Smooth muscle cell (in vitro differentiated cells): ENCODE results near the gene DNAJB7. TPM values are rescaled to one million over a fixed set of nuclear protein-coding genes. Genes with fewer than 3 reads are reported as not detected.
"Not testable (repeated sequence)": the region's sequence is repeated elsewhere in the genome, so short reads cannot be mapped to it uniquely, and the experiment has no call there.

Experiments
- DNase-seq: peaks from one replicate; lab custom pipeline; 2025; ENCODE audit not compliant: unreplicated experiment; lab: John Stamatoyannopoulos, UW
- H2AFZ ChIP-seq: fragments of 200-600 bp; sonication (generic); 2 replicates; pipeline ENCODE4 v1.6.0; 2016; ENCODE audit warnings: antibody characterized with exemption, low read depth, mild to moderate bottlenecking
- H3F3A ChIP-seq: fragments of 200-600 bp; sonication (generic); 2 replicates; pipeline ENCODE4 v1.6.0; 2017; ENCODE audit warnings: antibody characterized with exemption, low read depth
- H3K27ac ChIP-seq: fragments of 200-600 bp; sonication (generic); 2 replicates; pipeline ENCODE4 v1.5.1; 2016; ENCODE audit warnings: low read depth, mild to moderate bottlenecking
- H3K27me3 ChIP-seq: fragments of 200-600 bp; sonication (generic); 2 replicates; pipeline ENCODE4 v1.6.1; 2016; ENCODE audit warnings: low read depth, mild to moderate bottlenecking
- H3K36me3 ChIP-seq: fragments of 200-600 bp; sonication (generic); 2 replicates; pipeline ENCODE4 v1.5.1; 2016; ENCODE audit warnings: low read depth
- H3K4me1 ChIP-seq: fragments of 200-600 bp; sonication (generic); 2 replicates; pipeline ENCODE4 v1.5.1; 2016; ENCODE audit warnings: low read depth
- H3K4me2 ChIP-seq: fragments of 200-600 bp; sonication (generic); 2 replicates; pipeline ENCODE4 v1.6.0; 2016; ENCODE audit warnings: mild to moderate bottlenecking
- H3K4me3 ChIP-seq: fragments of 200-600 bp; sonication (generic); 2 replicates; pipeline ENCODE4 v1.5.1; 2016; ENCODE audit warnings: mild to moderate bottlenecking
- H3K79me2 ChIP-seq: fragments of 200-600 bp; sonication (generic); 2 replicates; pipeline ENCODE4 v1.6.0; 2016; ENCODE audit warnings: low read depth, mild to moderate bottlenecking
- H3K9ac ChIP-seq: fragments of 200-600 bp; sonication (generic); 2 replicates; pipeline ENCODE4 v1.6.0; 2016; ENCODE audit warnings: low read depth
- H3K9me3 ChIP-seq: fragments of 200-600 bp; sonication (generic); replicated peaks from 2 replicates; pipeline ENCODE4 v1.5.1; 2016; ENCODE audit warnings: low read depth
- H4K20me1 ChIP-seq: fragments of 200-600 bp; sonication (generic); 2 replicates; pipeline ENCODE4 v1.6.0; 2016; ENCODE audit warnings: low read depth
- CTCF ChIP-seq: fragments of 200-600 bp; sonication (generic); IDR thresholded peaks from 2 replicates; pipeline ENCODE4 v1.5.1; 2017; ENCODE audit warnings: borderline replicate concordance, mild to moderate bottlenecking, antibody characterized with exemption; ENCODE audit not compliant: insufficient read depth, poor library complexity, severe bottlenecking
- WGBS: methylation state at CpG from one replicate; pipeline ENCODE4 v1.1.7; 2016; ENCODE audit warnings: low lambda C conversion rate; 5-methylcytosine and 5-hydroxymethylcytosine counted together
- polyA plus RNA-seq: library from polyadenylated mRNA; unstranded; fragments of >200 nt; fragmentation: Nextera tagmentation; extraction: Ambion mirVana; gene quantifications from 2 replicates; pipeline ENCODE4 v1.2.1, GENCODE V29; 2016
- total RNA-seq: library from RNA; depleted of rRNA; stranded (reverse); fragments of >200 nt; gene quantifications from 2 replicates; pipeline ENCODE4 v1.2.3, GENCODE V29; 2014

Gene DNAJB7
- total and polyA plus RNA-seq, 2 experiments from 2014 or later, result not detected

- 97% methylated on average over 3 of the region's 3 CpGs for WGBS
- Histone ChIP-seq H3F3A (no peaks in the 10 kb centered on the region), H3K36me3 (peaks cover 7% of the 10 kb centered on the region), H4K20me1 (no peaks in the 10 kb centered on the region), H3K27ac (no peak overlapping the region), H3K9me3 (no peaks in the 10 kb centered on the region), H3K4me1 (no peaks in the 10 kb centered on the region), H3K4me3 (no peak overlapping the region), H3K27me3 (no peaks in the 10 kb centered on the region), H3K4me2 (no peak overlapping the region), H3K9ac (no peak overlapping the region), H2AFZ (no peak overlapping the region), H3K79me2 (no peaks in the 10 kb centered on the region)
- DNase-seq, result no peak
- no peak for TF ChIP-seq CTCF
Observed at GRCh38 chr22:40874016-40874415, 12.1 kb upstream of the DNAJB7 start.

- H3K4me3 ChIP-seq, H3K27me3 ChIP-seq, H3K4me1 ChIP-seq, DNase-seq, H3K4me2 ChIP-seq, H2AFZ ChIP-seq, H3K27ac ChIP-seq, H3K9me3 ChIP-seq, H3F3A ChIP-seq, H3K9ac ChIP-seq, H3K36me3 ChIP-seq: not testable (repeated sequence)
- 95% methylated on average over 6 of the region's 6 CpGs for WGBS
- Histone ChIP-seq H3K79me2 (peaks cover 27% of the 10 kb centered on the region), H4K20me1 (peaks cover 23% of the 10 kb centered on the region)
Observed at GRCh38 chr22:40868379-40868778, 6.5 kb upstream of the DNAJB7 start.

- H3K79me2 ChIP-seq, result peaks cover 39% of the 10 kb centered on the region
Observed at GRCh38 chr22:40867109-40867508, 5.2 kb upstream of the DNAJB7 start.

GRCh38 chr22:40862537-40862936, 624 bp upstream of the DNAJB7 start:
- H3K36me3 ChIP-seq, result no peaks in the 10 kb centered on the region
- 93% methylated on average over 2 of the region's 2 CpGs for WGBS
- no peaks in the 10 kb centered on the region for H3K9me3 ChIP-seq
- peaks cover 79% of the 10 kb centered on the region for H3K79me2 ChIP-seq
- H3K4me3 ChIP-seq, result no peak overlapping the region
- H3K27ac ChIP-seq, result no peak overlapping the region
- H3K27me3 ChIP-seq, result no peaks in the 10 kb centered on the region
- H2AFZ ChIP-seq, result no peak overlapping the region
- TF ChIP-seq CTCF, result no peak
- no peak overlapping the region for H3K9ac ChIP-seq
- H3K4me2 ChIP-seq, result no peak overlapping the region
- H4K20me1 ChIP-seq, result peaks cover 35% of the 10 kb centered on the region
- no peaks in the 10 kb centered on the region for H3F3A ChIP-seq
- peaks cover 7% of the 10 kb centered on the region for H3K4me1 ChIP-seq
- no peak for DNase-seq

More at GRCh38 chr22:40867109-40867508, 5.2 kb upstream of the DNAJB7 start:
- Histone ChIP-seq H3K4me3 (no peak overlapping the region), H4K20me1 (peaks cover 35% of the 10 kb centered on the region), H2AFZ (no peak overlapping the region), H3K9me3 (no peaks in the 10 kb centered on the region), H3K4me2 (no peak overlapping the region), H3K36me3 (peaks cover 7% of the 10 kb centered on the region), H3K4me1 (no peaks in the 10 kb centered on the region), H3K9ac (no peak overlapping the region), H3K27me3 (no peaks in the 10 kb centered on the region), H3K27ac (no peak overlapping the region), H3F3A (no peaks in the 10 kb centered on the region)
- TF ChIP-seq CTCF, result no peak
- DNase-seq, result no peak
- 93% methylated on average over 2 of the region's 2 CpGs for WGBS
